Measurements from ENCODE around the gene FARSB. TPM values are rescaled to one million over a fixed set of nuclear protein-coding genes. Genes with fewer than 3 reads are reported as not detected.

Gene FARSB
- total RNA-seq, 1 donor from 2014 or later = 25.0 TPM

GRCh38 chr2:222544661-222545060 is 111.2 kb downstream of the FARSB start:
- DNase-seq (ENCODE audit: low spot score) = no peak
- TF ChIP-seq, protein P1, sequence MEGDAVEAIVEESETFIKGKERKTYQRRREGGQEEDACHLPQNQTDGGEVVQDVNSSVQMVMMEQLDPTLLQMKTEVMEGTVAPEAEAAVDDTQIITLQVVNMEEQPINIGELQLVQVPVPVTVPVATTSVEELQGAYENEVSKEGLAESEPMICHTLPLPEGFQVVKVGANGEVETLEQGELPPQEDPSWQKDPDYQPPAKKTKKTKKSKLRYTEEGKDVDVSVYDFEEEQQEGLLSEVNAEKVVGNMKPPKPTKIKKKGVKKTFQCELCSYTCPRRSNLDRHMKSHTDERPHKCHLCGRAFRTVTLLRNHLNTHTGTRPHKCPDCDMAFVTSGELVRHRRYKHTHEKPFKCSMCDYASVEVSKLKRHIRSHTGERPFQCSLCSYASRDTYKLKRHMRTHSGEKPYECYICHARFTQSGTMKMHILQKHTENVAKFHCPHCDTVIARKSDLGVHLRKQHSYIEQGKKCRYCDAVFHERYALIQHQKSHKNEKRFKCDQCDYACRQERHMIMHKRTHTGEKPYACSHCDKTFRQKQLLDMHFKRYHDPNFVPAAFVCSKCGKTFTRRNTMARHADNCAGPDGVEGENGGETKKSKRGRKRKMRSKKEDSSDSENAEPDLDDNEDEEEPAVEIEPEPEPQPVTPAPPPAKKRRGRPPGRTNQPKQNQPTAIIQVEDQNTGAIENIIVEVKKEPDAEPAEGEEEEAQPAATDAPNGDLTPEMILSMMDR (IDR thresholded peaks at IDR 0.05) = no peak
- TF ChIP-seq EZH2 (IDR thresholded peaks at IDR 0.05) = no peak
- no peak for TF ChIP-seq EZH2phosphoT487 (IDR thresholded peaks at IDR 0.05)
- Histone ChIP-seq H3K36me3 (no peaks in the 10 kb centered on the region), H3K27ac (no peak overlapping the region), H3K27me3 (no peaks in the 10 kb centered on the region), H3K4me1 (peaks cover 29% of the 10 kb centered on the region), H3K9ac (no peak overlapping the region), H3K79me2 (ENCODE audit: low read depth) (no peaks in the 10 kb centered on the region), H2AFZ (replicated peaks) (no peak overlapping the region), H3K4me3 (no peak overlapping the region), H3K4me2 (no peak overlapping the region), H4K20me1 (ENCODE audit: low read depth) (no peaks in the 10 kb centered on the region), H3K9me3 (ENCODE audit: low read depth) (no peaks in the 10 kb centered on the region), H3F3A (ENCODE audit: low read depth) (peaks cover 21% of the 10 kb centered on the region)
- Mint-ChIP-seq H3K27ac (no peak overlapping the region), H3K27me3 (ENCODE audit: insufficient read depth, low read depth) (no peaks in the 10 kb centered on the region), H3K4me1 (peaks cover 33% of the 10 kb centered on the region), H3K36me3 (no peaks in the 10 kb centered on the region), H3K9me3 (peaks cover 3% of the 10 kb centered on the region), H3K4me3 (no peak overlapping the region)

GRCh38 chr2:222538535-222538934 is 117.4 kb downstream of the FARSB start:
- no peak for TF ChIP-seq EZH2phosphoT487 (IDR thresholded peaks at IDR 0.05)
- TF ChIP-seq EZH2 (IDR thresholded peaks at IDR 0.05) = no peak
- peaks cover 3% of the 10 kb centered on the region for H3K27me3 Mint-ChIP-seq (ENCODE audit: insufficient read depth, low read depth)
- no peak overlapping the region for H3K4me3 Mint-ChIP-seq
- H3K4me1 Mint-ChIP-seq = peaks cover 11% of the 10 kb centered on the region
- peaks cover 10% of the 10 kb centered on the region for H3K27me3 ChIP-seq
- no peaks in the 10 kb centered on the region for H3K9me3 ChIP-seq (ENCODE audit: low read depth)
- peaks cover 6% of the 10 kb centered on the region for H3K9me3 Mint-ChIP-seq
- no peaks in the 10 kb centered on the region for H3K36me3 ChIP-seq
- no peak for DNase-seq (ENCODE audit: low spot score)
- H3K79me2 ChIP-seq (ENCODE audit: low read depth) = no peaks in the 10 kb centered on the region
- H3K9ac ChIP-seq = no peak overlapping the region
- no peak overlapping the region for H3K4me2 ChIP-seq
- no peak overlapping the region for H3K4me3 ChIP-seq
- H3K36me3 Mint-ChIP-seq = peaks cover 2% of the 10 kb centered on the region
- H3K27ac Mint-ChIP-seq = no peak overlapping the region
- H2AFZ ChIP-seq (replicated peaks) = no peak overlapping the region
- H3F3A ChIP-seq (ENCODE audit: low read depth) = peaks cover 11% of the 10 kb centered on the region
- H3K27ac ChIP-seq = no peak overlapping the region
- H3K4me1 ChIP-seq = peaks cover 14% of the 10 kb centered on the region
- peaks cover 6% of the 10 kb centered on the region for H4K20me1 ChIP-seq (ENCODE audit: low read depth)

DNA sequence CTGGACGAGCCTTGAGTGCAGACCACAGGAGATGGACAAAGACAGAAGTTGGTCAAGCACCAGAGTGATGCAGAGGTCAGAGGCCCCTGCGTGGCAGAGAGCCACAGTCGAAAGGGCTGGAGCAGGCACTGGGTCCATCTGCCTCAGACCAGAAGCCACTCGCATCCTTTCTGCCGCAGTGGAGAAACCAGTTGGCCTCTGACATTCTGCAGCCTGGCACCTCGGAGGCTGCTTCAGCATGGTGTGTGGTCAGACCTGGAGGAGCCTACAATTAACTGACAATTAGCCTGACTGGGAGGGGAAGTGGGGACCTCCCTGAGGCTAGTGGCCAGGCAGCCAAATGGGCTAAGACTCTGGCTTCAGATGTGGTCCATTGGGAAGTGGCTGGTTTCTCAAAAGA is 120.4 kb downstream of the FARSB start:
- Mint-ChIP-seq H3K27ac (no peak overlapping the region), H3K9me3 (peaks cover 3% of the 10 kb centered on the region)
- peak; percentile 49 for TF ChIP-seq EZH2phosphoT487 (IDR thresholded peaks at IDR 0.05)
- no peak for TF ChIP-seq EZH2 (IDR thresholded peaks at IDR 0.05)

DNA sequence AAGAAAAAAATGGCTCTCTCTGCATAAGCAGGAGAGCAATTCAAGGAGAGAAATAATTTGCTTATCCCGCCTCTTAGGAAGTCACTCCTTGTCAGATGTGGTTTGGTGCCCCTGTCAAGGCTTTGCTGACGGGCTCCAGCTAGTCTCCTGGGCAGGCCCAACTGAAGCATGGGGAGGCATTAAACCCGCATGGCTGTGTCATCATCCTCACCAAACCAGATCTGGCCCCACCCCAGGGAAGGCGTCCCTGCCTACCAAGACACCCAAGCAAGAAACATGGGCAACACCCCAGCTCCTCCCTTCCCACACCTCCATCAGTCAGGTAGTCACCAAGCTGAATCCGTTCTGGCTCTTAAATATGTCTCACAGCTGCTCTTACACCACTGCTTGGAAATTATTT is 123.6 kb downstream of the FARSB start:
- Histone ChIP-seq H3K4me3 (no peak overlapping the region), H3K27ac (no peak overlapping the region), H3K27me3 (peaks cover 13% of the 10 kb centered on the region), H3K9ac (no peak overlapping the region), H4K20me1 (ENCODE audit: low read depth) (peaks cover 6% of the 10 kb centered on the region), H3K36me3 (no peaks in the 10 kb centered on the region), H3K4me2 (no peak overlapping the region), H3K9me3 (ENCODE audit: low read depth) (no peaks in the 10 kb centered on the region), H3F3A (ENCODE audit: low read depth) (peaks cover 11% of the 10 kb centered on the region), H3K79me2 (ENCODE audit: low read depth) (no peaks in the 10 kb centered on the region), H3K4me1 (peaks cover 14% of the 10 kb centered on the region), H2AFZ (replicated peaks) (no peak overlapping the region)
- peaks cover 10% of the 10 kb centered on the region for H3K9me3 Mint-ChIP-seq
- no peak overlapping the region for H3K27ac Mint-ChIP-seq
- peaks cover 7% of the 10 kb centered on the region for H3K36me3 Mint-ChIP-seq
- DNase-seq (ENCODE audit: low spot score) = no peak
- H3K27me3 Mint-ChIP-seq (ENCODE audit: insufficient read depth, low read depth) = no peaks in the 10 kb centered on the region
- TF ChIP-seq EZH2 (IDR thresholded peaks at IDR 0.05) = no peak
- TF ChIP-seq, protein P1 (IDR thresholded peaks at IDR 0.05) = no peak
- TF ChIP-seq EZH2phosphoT487 (IDR thresholded peaks at IDR 0.05) = no peak
- H3K4me1 Mint-ChIP-seq = peaks cover 11% of the 10 kb centered on the region
- H3K4me3 Mint-ChIP-seq = no peak overlapping the region

More for the DNA sequence above, 120.4 kb downstream of the FARSB start:
- Histone ChIP-seq H3K27ac (no peak overlapping the region), H4K20me1 (ENCODE audit: low read depth) (peaks cover 6% of the 10 kb centered on the region), H2AFZ (replicated peaks) (no peak overlapping the region), H3F3A (ENCODE audit: low read depth) (peaks cover 11% of the 10 kb centered on the region), H3K9ac (no peak overlapping the region), H3K79me2 (ENCODE audit: low read depth) (no peaks in the 10 kb centered on the region), H3K4me3 (no peak overlapping the region), H3K4me1 (peaks cover 14% of the 10 kb centered on the region), H3K4me2 (peak overlapping the region; percentile 6), H3K27me3 (peaks cover 13% of the 10 kb centered on the region), H3K36me3 (no peaks in the 10 kb centered on the region), H3K9me3 (ENCODE audit: low read depth) (no peaks in the 10 kb centered on the region)
- H3K36me3 Mint-ChIP-seq = peaks cover 2% of the 10 kb centered on the region
- DNase-seq (ENCODE audit: low spot score) = peak; percentile 64
- peaks cover 11% of the 10 kb centered on the region for H3K4me1 Mint-ChIP-seq
- H3K27me3 Mint-ChIP-seq (ENCODE audit: insufficient read depth, low read depth) = peaks cover 3% of the 10 kb centered on the region
- no peak overlapping the region for H3K4me3 Mint-ChIP-seq

Measured in neural progenitor cell (in vitro differentiated cells).